Measurements from ENCODE around the gene PITPNM3.

Gene PITPNM3

GRCh38 chr17:6476076-6476809, 80.1 kb downstream of the PITPNM3 start:
- DNase-seq, result no peak

- no peak for DNase-seq
Measured at GRCh38 chr17:6475411-6475810, 80.9 kb downstream of the PITPNM3 start.

GRCh38 chr17:6474906-6475305, 81.4 kb downstream of the PITPNM3 start:
- peak; percentile 18 for DNase-seq

GRCh38 chr17:6474376-6474775, 82.0 kb downstream of the PITPNM3 start:
- no peak for DNase-seq

- peak; percentile 49 for DNase-seq
Measured at GRCh38 chr17:6473128-6473767, 83.1 kb downstream of the PITPNM3 start.

- no peak for DNase-seq
Measured at GRCh38 chr17:6472517-6472916, 83.8 kb downstream of the PITPNM3 start.

- peak; percentile 67 for DNase-seq
Measured at GRCh38 chr17:6471531-6472465, 84.6 kb downstream of the PITPNM3 start.

- no peak for DNase-seq
Measured at GRCh38 chr17:6470751-6471521, 85.4 kb downstream of the PITPNM3 start.

- DNase-seq, result no peak
Measured at GRCh38 chr17:6470146-6470718, 86.1 kb downstream of the PITPNM3 start.

GRCh38 chr17:6468051-6468790, 88.1 kb downstream of the PITPNM3 start:
- no peak for DNase-seq

GRCh38 chr17:6467567-6467966, 88.8 kb downstream of the PITPNM3 start:
- DNase-seq, result no peak

GRCh38 chr17:6465206-6466003, 91.0 kb downstream of the PITPNM3 start:
- no peak for DNase-seq

- no peak for DNase-seq
Measured at GRCh38 chr17:6464446-6465041, 91.8 kb downstream of the PITPNM3 start.

- no peak for DNase-seq
Measured at GRCh38 chr17:6463616-6464445, 92.5 kb downstream of the PITPNM3 start.

- DNase-seq, result no peak
Measured at GRCh38 chr17:6462692-6463091, 93.7 kb downstream of the PITPNM3 start.

GRCh38 chr17:6461792-6462524, 94.4 kb downstream of the PITPNM3 start:
- DNase-seq, result no peak

- no peak for DNase-seq
Measured at GRCh38 chr17:6461246-6461645, 95.1 kb downstream of the PITPNM3 start.

GRCh38 chr17:6460531-6461161, 95.7 kb downstream of the PITPNM3 start:
- no peak for DNase-seq

All from fibroblast of skin of right quadriceps (primary cell).